Measurements from ENCODE around the gene KIF3C. TPM values are rescaled to one million over a fixed set of nuclear protein-coding genes. Genes with fewer than 3 reads are reported as not detected.

The KIF3C gene
- total and polyA plus RNA-seq, 10 of the 15 experiments (the other 5 are each of a cell fraction or from before 2014, with no cell fraction given) = 0.10 to 0.63 (median 0.46) TPM

DNA sequence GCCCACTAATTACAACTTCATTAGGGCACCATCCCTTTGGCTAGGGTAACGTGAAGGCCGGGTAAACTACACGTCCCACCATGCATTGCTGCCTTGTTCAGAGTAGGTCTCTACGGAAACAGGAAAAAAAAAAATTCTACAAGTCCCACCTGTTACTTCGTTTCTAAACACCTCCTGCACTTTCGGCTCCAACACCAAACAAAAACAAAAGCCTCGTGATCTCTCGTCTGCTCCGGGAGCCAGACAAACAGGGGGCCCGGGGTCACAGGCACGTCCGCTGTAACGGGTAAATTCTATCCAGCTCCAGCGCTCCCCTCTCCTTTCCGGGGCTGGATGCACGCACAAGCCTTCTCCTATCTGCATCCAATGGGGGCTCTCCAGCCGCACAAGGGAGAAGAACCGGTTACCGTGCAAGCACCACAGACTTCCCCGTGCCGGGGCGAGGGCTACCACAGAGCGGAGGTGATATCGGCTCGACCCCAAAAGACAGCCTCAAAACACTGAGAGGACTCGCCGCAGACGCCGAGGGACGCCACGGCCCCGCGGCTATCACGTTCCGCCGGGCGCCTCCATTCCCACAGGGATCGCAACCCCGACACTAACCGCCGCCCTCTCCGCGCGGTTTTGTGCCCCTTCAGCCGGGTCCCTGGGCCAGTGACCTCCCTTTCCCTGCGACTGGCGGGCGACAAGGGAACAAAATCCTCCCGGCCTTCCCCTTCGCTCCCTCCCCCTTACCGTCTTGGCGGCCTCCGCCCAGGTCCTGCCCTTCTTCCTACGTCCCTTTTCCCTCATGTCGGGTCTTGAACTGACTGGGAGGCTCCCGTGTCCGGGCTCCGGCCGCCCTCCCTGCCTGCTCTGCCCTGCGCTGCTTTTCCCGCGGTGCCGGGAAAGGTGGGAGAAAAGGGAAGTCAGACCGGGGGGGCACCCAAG is 104.6 kb downstream of the KIF3C start (continued):
- TF ChIP-seq, protein P1, sequence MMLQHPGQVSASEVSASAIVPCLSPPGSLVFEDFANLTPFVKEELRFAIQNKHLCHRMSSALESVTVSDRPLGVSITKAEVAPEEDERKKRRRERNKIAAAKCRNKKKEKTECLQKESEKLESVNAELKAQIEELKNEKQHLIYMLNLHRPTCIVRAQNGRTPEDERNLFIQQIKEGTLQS (IDR thresholded peaks at IDR 0.05; ENCODE audit: borderline replicate concordance, extremely low read depth, low read depth, low read length) = no peak
- TF ChIP-seq FOS (IDR thresholded peaks at IDR 0.05; ENCODE audit: borderline replicate concordance, extremely low read depth, insufficient read length) (no peak), ATF7 (IDR thresholded peaks at IDR 0.05; ENCODE audit: low read depth) (no peak; the same call in 1 of the 2 replicates), NR2C1 (IDR thresholded peaks at IDR 0.05) (peak; percentile 26; the same call in 1 of the 2 replicates), RAD51 (IDR thresholded peaks at IDR 0.05) (peak; percentile 31; the same call in 1 of the 2 replicates), MYB (IDR thresholded peaks at IDR 0.05; ENCODE audit: borderline replicate concordance, low read depth, low read length) (no peak), EED (IDR thresholded peaks at IDR 0.05; ENCODE audit: low read depth) (peak; percentile 31; the same call in 1 of the 2 replicates), EP300 (IDR thresholded peaks at IDR 0.05; ENCODE audit: borderline replicate concordance in 1 of 2, control insufficient read depth in 1 of 2, low read depth in 2 of 2, low read length in 2 of 2) (no peak), FOXK2 (IDR thresholded peaks at IDR 0.05) (no peak; the same call in 1 of the 2 replicates), SREBF2 (IDR thresholded peaks at IDR 0.05; ENCODE audit: low read length) (no peak), IKZF1 (conservative IDR thresholded peaks at IDR 0.05) (peak; percentile 29; the same call in 1 of the 2 replicates), GATAD2B (conservative IDR thresholded peaks at IDR 0.05; ENCODE audit: low read depth) (0 out of 2 replicates have a peak, but pooled peaks have one; percentile 34), MEF2A (IDR thresholded peaks at IDR 0.05; ENCODE audit: insufficient read depth, low read depth, low read length) (no peak)
- TF ChIP-seq, protein P2, sequence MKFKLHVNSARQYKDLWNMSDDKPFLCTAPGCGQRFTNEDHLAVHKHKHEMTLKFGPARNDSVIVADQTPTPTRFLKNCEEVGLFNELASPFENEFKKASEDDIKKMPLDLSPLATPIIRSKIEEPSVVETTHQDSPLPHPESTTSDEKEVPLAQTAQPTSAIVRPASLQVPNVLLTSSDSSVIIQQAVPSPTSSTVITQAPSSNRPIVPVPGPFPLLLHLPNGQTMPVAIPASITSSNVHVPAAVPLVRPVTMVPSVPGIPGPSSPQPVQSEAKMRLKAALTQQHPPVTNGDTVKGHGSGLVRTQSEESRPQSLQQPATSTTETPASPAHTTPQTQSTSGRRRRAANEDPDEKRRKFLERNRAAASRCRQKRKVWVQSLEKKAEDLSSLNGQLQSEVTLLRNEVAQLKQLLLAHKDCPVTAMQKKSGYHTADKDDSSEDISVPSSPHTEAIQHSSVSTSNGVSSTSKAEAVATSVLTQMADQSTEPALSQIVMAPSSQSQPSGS (IDR thresholded peaks at IDR 0.05; ENCODE audit: low read length) = no peak
- TF ChIP-seq, protein P3, sequence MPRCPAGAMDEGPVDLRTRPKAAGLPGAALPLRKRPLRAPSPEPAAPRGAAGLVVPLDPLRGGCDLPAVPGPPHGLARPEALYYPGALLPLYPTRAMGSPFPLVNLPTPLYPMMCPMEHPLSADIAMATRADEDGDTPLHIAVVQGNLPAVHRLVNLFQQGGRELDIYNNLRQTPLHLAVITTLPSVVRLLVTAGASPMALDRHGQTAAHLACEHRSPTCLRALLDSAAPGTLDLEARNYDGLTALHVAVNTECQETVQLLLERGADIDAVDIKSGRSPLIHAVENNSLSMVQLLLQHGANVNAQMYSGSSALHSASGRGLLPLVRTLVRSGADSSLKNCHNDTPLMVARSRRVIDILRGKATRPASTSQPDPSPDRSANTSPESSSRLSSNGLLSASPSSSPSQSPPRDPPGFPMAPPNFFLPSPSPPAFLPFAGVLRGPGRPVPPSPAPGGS (IDR thresholded peaks at IDR 0.05; ENCODE audit: borderline replicate concordance, insufficient read depth, low read depth, low read length, poor library complexity, severe bottlenecking) = no peak
- TF ChIP-seq, protein P4, sequence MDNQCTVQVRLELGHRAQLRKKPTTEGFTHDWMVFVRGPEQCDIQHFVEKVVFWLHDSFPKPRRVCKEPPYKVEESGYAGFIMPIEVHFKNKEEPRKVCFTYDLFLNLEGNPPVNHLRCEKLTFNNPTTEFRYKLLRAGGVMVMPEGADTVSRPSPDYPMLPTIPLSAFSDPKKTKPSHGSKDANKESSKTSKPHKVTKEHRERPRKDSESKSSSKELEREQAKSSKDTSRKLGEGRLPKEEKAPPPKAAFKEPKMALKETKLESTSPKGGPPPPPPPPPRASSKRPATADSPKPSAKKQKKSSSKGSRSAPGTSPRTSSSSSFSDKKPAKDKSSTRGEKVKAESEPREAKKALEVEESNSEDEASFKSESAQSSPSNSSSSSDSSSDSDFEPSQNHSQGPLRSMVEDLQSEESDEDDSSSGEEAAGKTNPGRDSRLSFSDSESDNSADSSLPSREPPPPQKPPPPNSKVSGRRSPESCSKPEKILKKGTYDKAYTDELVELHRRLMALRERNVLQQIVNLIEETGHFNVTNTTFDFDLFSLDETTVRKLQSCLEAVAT (IDR thresholded peaks at IDR 0.05) = no peak
- TF ChIP-seq, protein P5, sequence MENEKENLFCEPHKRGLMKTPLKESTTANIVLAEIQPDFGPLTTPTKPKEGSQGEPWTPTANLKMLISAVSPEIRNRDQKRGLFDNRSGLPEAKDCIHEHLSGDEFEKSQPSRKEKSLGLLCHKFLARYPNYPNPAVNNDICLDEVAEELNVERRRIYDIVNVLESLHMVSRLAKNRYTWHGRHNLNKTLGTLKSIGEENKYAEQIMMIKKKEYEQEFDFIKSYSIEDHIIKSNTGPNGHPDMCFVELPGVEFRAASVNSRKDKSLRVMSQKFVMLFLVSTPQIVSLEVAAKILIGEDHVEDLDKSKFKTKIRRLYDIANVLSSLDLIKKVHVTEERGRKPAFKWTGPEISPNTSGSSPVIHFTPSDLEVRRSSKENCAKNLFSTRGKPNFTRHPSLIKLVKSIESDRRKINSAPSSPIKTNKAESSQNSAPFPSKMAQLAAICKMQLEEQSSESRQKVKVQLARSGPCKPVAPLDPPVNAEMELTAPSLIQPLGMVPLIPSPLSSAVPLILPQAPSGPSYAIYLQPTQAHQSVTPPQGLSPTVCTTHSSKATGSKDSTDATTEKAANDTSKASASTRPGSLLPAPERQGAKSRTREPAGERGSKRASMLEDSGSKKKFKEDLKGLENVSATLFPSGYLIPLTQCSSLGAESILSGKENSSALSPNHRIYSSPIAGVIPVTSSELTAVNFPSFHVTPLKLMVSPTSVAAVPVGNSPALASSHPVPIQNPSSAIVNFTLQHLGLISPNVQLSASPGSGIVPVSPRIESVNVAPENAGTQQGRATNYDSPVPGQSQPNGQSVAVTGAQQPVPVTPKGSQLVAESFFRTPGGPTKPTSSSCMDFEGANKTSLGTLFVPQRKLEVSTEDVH (IDR thresholded peaks at IDR 0.05; ENCODE audit: low read depth, partially characterized antibody) = no peak

Data from GM12878 (cell line).